Ramos (cell line): ENCODE measurements around the gene NUP188.
"Not testable (repeated sequence)": the region's sequence is repeated elsewhere in the genome, so short reads cannot be mapped to it uniquely, and the experiment has no call there.

ENCODE experiments used
- in situ Hi-C: fragments of 300-500 bp; cut with MboI; formaldehyde crosslinking; loops from one replicate; pipeline ENCODE4 v1.14.3; 2022; ENCODE audit warnings: low sequenced_read_pairs; ENCODE audit not compliant: unreplicated experiment

NUP188 gene

DNA sequence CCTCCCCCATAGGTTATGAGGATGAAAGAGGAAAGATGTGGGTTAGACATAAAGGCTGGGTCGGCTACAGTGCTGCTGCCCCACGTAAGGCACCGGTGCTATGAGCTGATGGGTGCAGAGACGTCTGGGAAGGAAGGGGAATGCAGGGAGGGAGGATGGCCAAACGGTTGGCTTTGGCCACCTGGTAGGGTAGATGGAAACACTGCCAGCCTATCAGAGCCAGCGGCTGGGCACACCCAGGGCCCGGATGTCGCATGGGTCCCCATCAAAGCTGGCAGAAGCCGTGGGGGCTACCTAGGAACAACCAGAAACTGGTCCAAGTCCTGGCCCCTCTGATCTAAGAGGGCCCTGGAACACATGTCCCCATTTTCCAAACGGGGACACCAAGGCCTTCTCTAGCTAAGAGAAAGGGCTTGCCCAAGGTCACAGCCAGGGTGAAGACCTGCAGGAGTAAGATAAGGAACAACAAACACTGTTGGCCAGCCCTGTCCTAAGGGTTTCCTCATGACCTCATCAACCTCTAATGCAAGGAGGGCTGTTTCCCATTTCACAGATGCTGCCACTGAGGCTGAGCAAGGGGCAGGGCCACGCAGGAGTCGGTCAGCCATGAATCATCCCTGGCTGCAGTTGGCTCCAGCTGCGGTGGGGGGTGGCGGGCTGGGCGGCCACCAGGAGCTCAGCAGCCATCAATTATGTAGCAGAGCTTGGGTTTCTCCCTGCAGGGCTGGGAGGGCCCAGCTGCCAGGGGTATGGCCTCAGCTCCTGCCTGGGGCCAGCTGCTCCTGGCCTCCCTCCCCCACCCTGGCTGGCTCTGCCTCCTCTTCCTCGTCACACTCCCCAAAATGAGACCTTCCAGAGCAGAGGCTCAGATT lies 75.8 kb downstream of the NUP188 start:
- in situ Hi-C loops, result no loop called here

DNA sequence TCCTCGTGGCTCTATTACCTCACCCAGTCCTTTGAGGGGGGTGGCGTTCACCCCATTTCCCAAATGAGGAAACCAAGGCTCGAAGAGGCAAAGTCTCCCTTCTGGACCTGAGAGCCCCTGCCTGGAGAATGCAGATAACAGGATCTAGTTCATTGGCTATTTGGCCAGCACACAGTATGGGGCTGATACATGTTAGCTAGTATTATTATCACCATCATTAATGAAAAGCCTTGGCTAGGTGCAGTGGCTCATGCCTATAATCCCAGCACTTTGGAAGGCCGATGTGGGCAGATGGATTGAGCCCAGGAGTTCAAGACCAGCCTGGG lies 76.4 kb downstream of the NUP188 start:
- in situ Hi-C loops, result no loop called here

- in situ Hi-C loops, result no loop called here
Observed at GRCh38 chr9:129026442-129027223, 79.1 kb downstream of the NUP188 start.

- in situ Hi-C loops, result no loop called here
Observed at GRCh38 chr9:129027224-129027684, 79.8 kb downstream of the NUP188 start.

GRCh38 chr9:129027685-129028191 lies 80.2 kb downstream of the NUP188 start:
- in situ Hi-C loops, result no loop called here

DNA sequence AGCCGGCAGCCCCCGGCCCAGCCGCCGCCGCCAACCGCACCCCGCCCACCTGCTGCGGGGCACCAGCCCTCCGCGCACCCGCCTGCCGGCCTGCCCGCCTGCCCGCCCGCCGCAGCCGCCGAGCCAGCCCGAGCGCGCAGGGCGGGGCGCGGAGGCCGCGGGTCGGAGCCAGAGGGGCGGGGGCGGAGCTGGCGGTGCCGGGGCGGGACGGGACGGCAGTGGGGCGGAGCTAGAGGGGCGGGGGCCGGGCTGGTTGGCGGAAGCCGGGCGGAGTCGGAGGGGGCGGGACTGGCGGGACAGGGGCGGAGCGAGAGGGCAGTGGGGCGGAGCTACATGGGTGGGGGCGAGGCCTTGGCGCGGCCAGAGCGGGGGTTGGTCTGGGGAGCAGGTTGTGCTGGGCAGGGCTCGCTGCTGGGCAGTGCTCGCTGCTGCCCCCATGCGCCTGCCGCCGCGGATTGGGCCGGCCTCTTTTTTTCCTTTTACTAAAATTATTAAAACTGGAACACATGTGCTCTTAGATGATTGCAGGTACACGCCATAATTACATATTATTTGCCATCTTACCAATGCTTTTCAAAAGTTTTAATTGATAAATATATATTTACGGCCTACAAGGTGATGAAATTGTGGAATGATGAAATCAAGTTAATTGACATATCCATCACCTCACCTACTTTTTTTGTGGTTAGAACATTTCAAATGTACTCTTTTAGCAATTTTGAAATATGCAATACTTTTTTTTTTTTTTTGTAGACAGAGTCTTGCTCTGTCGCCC lies 80.9 kb downstream of the NUP188 start, which contains the start of gene SH3GLB2:
Gene SH3GLB2, minus strand, starts transcription at position 140 of the 775 bp plus-strand sequence. CDS start 177 bp downstream, outside the sequence.
- in situ Hi-C loops, result no loop called here

DNA sequence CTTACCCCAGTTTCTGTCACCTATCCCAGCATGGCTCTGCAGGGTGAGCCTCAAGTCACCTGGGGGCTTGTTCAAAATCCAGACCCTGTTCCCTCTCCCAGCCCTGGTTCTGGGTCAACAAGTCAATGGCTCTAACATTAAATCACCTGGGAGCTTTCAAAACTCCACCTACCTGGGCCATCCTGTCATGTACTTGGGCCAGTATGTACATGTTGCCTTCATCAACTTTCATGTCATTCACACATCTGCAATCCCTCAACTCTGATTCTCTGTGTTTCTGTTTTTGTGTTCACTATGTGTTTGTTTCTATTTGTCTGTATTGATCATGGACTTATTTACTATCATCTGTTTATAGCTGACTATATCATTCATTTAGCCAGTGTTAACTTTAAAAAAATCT lies 82.7 kb downstream of the NUP188 start:
- in situ Hi-C loops, result no loop called here

- in situ Hi-C loops, result no loop called here
Observed at GRCh38 chr9:129031514-129031913, 84.0 kb downstream of the NUP188 start.

DNA sequence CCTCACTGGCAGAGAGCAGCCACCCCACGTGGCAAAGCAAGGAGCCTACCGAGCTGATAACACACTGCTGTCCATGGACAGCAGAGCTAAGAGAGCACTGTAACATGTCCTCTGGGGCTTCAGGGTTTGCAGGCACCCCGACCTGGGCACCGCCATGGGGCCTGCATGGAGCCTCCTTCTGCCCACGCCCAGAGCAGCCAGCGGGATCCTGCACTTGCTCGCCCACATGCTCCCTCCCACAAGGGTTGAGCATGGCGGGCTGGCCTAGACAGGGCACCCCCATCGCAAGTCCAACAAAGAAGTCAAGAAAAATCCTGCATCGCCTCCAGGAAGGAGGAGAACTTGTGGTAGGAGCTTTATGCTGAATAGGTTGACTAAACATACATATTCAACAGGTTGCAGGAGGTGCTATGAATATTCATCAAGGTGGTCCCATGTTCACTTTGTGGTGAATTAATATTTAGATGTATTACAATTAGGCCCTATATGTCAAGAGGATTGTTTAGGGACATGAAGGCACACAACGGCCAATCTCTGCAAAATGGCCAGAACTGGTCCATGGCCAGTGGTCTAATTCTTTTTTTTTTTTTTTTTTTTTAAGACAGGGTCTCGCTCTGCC lies 85.2 kb downstream of the NUP188 start:
- in situ Hi-C loops, result no loop called here

DNA sequence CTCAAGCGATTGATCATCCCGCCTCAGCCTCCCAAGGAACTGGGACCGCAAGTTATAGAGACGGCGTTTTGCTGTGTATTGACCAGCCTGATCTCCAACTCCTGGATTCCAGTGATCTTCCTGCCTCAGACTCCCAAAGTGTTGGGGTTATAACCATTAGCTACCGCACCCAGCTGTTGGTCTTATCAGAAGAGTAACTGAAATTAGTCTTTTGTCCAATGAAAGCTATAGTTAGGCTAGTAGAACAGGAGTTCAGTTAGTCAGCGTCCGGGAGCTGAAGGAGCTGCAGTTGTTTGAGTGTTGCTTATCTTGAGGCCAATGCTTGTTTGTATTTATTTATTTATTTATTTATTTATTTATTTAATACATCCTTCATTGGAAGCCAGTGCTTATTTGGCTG lies 85.7 kb downstream of the NUP188 start:
- in situ Hi-C loops, result no loop called here

DNA sequence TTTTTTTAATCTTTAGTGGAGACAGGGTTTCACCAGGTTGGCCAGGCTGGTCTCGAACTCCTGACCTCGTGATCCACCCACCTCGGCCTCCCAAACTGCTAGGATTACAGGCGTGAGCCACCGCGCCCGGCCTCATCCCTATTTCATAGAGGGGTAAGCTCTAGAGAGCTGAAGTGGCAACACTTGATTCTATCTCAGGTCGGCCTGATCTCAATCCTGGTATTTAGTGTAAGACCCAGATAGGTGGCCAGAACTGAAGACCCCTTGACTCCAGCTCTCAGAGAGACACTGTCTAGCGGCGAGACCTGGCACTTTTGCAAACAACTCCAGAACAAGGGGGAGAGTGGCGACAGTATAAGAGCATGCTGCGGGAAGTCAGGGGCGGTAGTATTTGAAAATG lies 88.3 kb downstream of the NUP188 start:
- in situ Hi-C loops, result not testable (repeated sequence)

DNA sequence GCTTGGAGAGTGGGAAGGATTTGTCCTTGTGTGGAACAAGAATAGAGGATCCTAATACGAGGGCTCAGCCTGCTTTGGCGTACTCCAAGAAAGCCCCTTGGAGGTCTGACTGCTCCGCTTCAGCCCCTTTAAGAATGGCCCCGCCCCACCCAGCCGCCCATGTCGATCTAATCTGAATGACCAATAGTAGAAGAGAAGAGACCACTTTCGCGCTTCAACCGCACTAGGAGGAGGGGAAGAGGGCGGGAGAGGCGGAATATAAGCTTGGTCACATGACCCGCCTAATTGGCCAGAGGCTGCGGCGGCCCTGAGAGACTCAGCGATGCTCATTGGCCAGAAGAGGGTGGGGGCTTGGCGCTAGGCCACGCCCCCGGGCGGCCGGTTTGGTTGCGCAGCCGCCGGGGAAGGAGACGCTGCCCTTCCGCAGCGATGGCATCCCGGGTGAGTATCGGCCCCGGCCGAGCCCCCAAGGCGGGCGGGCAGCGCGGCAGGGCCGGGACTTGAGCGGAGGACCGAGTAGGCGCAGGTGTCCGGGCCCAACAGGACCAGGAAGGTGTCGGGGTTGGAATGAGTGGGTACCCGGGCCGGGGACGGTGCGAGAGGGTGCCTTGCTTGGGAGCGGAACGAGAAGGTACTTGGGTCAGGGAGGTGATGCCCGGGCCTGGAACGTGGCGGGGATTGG lies 88.9 kb downstream of the NUP188 start, which contains the start of gene MIGA2:
Gene MIGA2, plus strand, starts transcription at position 386 of the 682 bp plus-strand sequence. CDS start 3,969 bp downstream, outside the sequence.
- in situ Hi-C loops, result no loop called here

DNA sequence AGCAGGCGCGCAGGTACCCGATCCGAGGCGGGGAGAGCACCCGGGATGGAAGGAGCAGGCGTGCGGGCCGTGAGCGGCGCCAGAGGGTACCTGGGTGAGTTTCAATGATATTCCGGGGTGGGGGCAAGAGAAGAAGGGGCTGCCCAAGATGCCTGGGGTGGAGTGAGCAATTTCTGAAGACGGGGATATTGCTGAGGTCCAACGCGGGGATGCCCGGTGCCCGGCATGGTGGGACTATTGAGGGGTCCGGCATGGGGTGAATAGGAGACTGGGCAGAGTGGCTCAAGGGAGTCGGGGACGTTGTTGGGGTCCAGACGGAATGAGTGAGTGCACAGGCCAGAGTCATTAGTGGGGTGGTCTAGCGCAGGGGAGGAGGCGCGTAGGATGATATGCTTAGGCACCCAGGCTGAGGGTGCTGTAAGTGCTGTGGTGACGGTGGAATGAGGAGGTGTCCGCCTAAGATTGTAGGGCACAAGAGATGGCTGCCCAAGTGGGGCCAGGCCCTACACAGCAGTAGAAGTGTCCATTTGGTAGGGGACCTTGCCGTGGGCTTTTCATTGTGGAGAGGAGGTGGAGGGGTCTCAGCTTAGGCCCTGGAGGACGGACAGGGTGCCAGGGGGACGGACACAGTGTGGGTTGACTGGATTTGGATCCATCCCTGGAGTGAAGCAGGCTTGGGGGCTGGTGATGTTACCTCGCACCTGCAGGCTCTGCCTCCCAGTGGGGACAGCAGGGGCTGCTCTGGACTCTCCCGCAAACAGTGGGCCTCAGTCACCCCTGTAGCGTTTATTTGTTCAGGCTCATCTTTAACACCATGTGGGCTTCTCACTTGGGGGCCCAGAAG lies 89.6 kb downstream of the NUP188 start:
- in situ Hi-C loops, result no loop called here

DNA sequence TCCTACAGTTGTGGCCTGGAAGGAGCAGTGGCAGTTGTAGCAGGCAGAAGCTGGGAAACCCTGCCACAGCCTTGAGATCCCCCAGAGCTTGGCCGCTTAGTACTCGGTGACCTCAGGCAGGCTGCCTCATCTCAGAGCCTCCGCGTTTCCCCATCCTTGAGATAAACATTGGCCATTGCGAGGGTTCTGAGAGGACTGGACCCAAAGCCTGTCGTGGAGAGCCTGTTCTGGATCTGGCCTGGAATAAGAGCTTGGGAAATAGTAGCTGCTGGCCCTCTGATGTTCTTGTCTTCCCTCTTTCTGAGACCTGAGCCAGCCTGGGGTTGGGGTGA lies 90.2 kb downstream of the NUP188 start:
- in situ Hi-C loops, result no loop called here

DNA sequence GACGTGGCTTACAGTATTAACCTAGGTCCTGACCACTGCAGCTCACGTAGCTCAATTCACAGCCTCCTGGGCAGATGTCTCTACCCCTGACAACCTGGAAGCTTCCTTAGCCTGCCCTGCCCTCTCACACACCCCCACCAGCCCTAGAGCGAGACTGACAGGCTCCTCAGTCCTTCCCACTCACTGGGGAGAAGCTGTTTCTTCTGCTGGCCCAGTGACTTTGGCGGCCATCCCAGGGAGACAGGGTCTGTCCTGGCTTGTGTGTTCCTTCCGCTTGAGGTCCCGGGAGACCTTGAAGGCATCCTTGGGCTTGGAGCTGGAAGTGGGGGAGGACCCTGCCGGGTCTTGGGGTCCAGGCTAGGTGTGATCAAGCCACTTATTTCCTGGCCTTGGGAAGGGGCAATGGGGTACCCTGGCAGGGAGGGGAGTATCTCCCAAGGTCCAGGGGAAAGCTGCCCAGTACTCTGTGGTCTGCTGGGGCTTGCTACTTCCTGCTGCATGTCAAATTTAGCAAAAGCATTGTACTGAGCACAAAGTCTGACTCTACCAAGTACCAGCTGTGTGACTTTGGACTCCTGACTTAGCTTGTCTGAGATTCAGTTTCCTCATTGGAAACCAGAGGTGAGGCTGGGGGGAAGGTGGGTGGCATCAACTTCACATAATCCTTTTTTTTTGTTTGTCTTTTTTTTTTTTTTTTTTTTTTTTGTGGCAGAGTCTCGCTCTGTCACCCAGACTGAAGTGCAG lies 90.8 kb downstream of the NUP188 start:
- in situ Hi-C loops, result no loop called here

DNA sequence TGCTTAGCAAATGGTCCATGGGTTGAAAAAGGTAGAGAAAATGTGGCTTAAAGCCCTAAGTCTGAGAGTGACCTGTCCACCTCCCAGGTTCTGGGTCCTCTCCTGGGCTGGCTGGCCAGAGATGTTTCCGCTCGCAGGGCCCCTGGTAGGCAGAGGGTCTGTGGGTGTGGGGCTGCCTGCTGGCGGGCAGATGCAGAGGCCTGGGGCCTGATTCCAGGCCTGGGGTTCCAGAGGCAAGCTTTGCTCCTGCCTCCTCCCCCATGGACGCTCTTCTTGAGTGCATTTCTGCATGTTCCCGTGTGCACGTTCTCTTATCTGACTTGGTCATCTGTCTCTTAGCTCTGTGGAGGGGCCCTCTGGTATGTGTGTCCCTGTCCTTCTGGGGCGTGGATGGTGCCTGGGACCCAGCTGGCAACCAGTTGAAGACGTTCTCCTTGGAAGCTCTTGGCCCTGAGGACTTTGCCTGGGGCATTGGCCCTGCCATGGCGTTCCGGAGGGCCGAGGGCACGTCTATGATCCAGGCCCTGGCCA lies 92.7 kb downstream of the NUP188 start:
- in situ Hi-C loops, result no loop called here

DNA sequence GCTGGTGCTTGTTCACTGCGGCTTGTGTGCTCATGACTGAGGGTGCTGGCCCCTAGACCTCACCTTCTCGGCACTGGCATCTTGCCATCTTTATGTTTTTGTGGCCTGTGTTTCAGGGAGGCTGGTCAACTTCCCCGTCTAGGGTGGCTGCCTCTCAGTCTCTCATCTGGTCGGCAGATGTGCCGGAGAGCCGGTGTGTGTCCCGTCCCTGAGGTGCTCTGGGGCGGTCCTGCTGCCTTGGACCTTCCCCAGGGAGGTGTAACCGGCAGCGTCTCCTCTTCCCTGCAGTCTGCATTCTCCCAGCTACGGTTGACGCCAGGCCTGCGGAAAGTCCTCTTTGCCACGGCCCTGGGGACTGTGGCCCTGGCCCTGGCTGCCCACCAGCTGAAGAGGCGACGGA lies 94.5 kb downstream of the NUP188 start:
- in situ Hi-C loops, result no loop called here

GRCh38 chr9:129052592-129052991 lies 105.1 kb downstream of the NUP188 start:
- in situ Hi-C loops, result no loop called here
